Duodenal mucosa (tissue), 2 donors: ENCODE measurements around the gene TBKBP1.

Experiments used
- H3K27ac ChIP-seq: one replicate; pipeline ENCODE4 v1.7.0; 2013; ENCODE audit warnings: low read depth, low read length
- H3K27me3 ChIP-seq, 2 donors: one replicate each; pipeline ENCODE4 v1.7.0; 2013; ENCODE audit warnings: low read length in 2 of 2, control low read depth in 1 of 2; ENCODE audit not compliant: insufficient read depth in 2 of 2, control insufficient read depth in 1 of 2
- H3K36me3 ChIP-seq, 2 donors: one replicate each; pipeline ENCODE4 v1.7.0; 2013; ENCODE audit warnings: low read length in 2 of 2, control low read depth in 1 of 2; ENCODE audit not compliant: insufficient read depth in 2 of 2, control insufficient read depth in 1 of 2
- H3K4me1 ChIP-seq, 2 donors: one replicate each; pipeline ENCODE4 v1.7.0; 2013; ENCODE audit warnings: low read length in 2 of 2, control low read depth in 1 of 2; ENCODE audit not compliant: insufficient read depth in 2 of 2, control insufficient read depth in 1 of 2
- H3K4me3 ChIP-seq, 2 donors: one replicate each; pipeline ENCODE4 v1.7.0; 2013; ENCODE audit warnings: low read length in 2 of 2, low read depth in 1 of 2
- H3K9ac ChIP-seq, 2 donors: one replicate each; pipeline ENCODE4 v1.7.0; 2013; ENCODE audit warnings: low read length in 2 of 2, low read depth in 1 of 2
- H3K9me3 ChIP-seq, 2 donors: one replicate each; pipeline ENCODE4 v1.7.0; 2013; ENCODE audit warnings: low read length in 2 of 2, control low read depth in 1 of 2; ENCODE audit not compliant: control insufficient read depth in 1 of 2

TBKBP1 gene

GRCh38 chr17:47705536-47706530, 11.9 kb downstream of the TBKBP1 start:
- H3K9ac ChIP-seq = no peak overlapping the region
- H3K4me1 ChIP-seq = peaks cover 18 to 29% of the 10 kb centered on the region in 2 donors
- H3K4me3 ChIP-seq = no peak overlapping the region
- H3K27me3 ChIP-seq = no peaks in the 10 kb centered on the region
- no peak overlapping the region for H3K27ac ChIP-seq
- no peaks in the 10 kb centered on the region for H3K36me3 ChIP-seq
- no peaks in the 10 kb centered on the region for H3K9me3 ChIP-seq

- H3K9ac ChIP-seq = no peak overlapping the region
- no peaks in the 10 kb centered on the region for H3K27me3 ChIP-seq
- H3K9me3 ChIP-seq = no peaks in the 10 kb centered on the region
- no peaks in the 10 kb centered on the region for H3K36me3 ChIP-seq
- H3K4me1 ChIP-seq = peaks cover 18 to 29% of the 10 kb centered on the region in 2 donors
- H3K27ac ChIP-seq = no peak overlapping the region
- H3K4me3 ChIP-seq = no peak overlapping the region
Observed at GRCh38 chr17:47707056-47707804, 13.3 kb downstream of the TBKBP1 start.

GRCh38 chr17:47707884-47708283, 13.9 kb downstream of the TBKBP1 start:
- H3K4me3 ChIP-seq = no peak overlapping the region
- no peak overlapping the region for H3K27ac ChIP-seq
- H3K4me1 ChIP-seq = peaks cover 18 to 29% of the 10 kb centered on the region in 2 donors
- no peaks in the 10 kb centered on the region for H3K9me3 ChIP-seq
- H3K27me3 ChIP-seq = no peaks in the 10 kb centered on the region
- H3K9ac ChIP-seq = no peak overlapping the region
- H3K36me3 ChIP-seq = no peaks in the 10 kb centered on the region

- Histone ChIP-seq H3K36me3 (no peaks in the 10 kb centered on the region), H3K9ac (no peak overlapping the region), H3K9me3 (no peaks in the 10 kb centered on the region), H3K4me3 (no peak overlapping the region), H3K4me1 (peaks cover 18 to 29% of the 10 kb centered on the region in 2 donors), H3K27ac (no peak overlapping the region), H3K27me3 (peaks cover 0 to 3% of the 10 kb centered on the region in 2 donors)
Observed at GRCh38 chr17:47708312-47708863, 14.4 kb downstream of the TBKBP1 start.

- Histone ChIP-seq H3K27me3 (peaks cover 0 to 8% of the 10 kb centered on the region in 2 donors), H3K4me1 (peaks cover 18 to 29% of the 10 kb centered on the region in 2 donors), H3K4me3 (no peak overlapping the region), H3K27ac (no peak overlapping the region), H3K36me3 (no peaks in the 10 kb centered on the region), H3K9ac (no peak overlapping the region), H3K9me3 (no peaks in the 10 kb centered on the region)
Observed at GRCh38 chr17:47708864-47709541, 15.0 kb downstream of the TBKBP1 start.

GRCh38 chr17:47709594-47709993, 15.6 kb downstream of the TBKBP1 start:
- Histone ChIP-seq H3K27ac (no peak overlapping the region), H3K9me3 (no peaks in the 10 kb centered on the region), H3K9ac (no peak overlapping the region), H3K4me1 (peaks cover 18 to 29% of the 10 kb centered on the region in 2 donors), H3K36me3 (no peaks in the 10 kb centered on the region), H3K4me3 (no peak overlapping the region), H3K27me3 (peaks cover 0 to 8% of the 10 kb centered on the region in 2 donors)

- H3K36me3 ChIP-seq = no peaks in the 10 kb centered on the region
- peaks cover 0 to 8% of the 10 kb centered on the region in 2 donors for H3K27me3 ChIP-seq
- H3K4me3 ChIP-seq = no peak overlapping the region
- H3K4me1 ChIP-seq = peaks cover 14 to 15% of the 10 kb centered on the region in 2 donors
- H3K9ac ChIP-seq = no peak overlapping the region
- no peaks in the 10 kb centered on the region for H3K9me3 ChIP-seq
- H3K27ac ChIP-seq = no peak overlapping the region
Observed at GRCh38 chr17:47711366-47712099, 17.6 kb downstream of the TBKBP1 start.

- peaks cover 0 to 8% of the 10 kb centered on the region in 2 donors for H3K27me3 ChIP-seq
- peaks cover 6% of the 10 kb centered on the region in 2 donors for H3K4me1 ChIP-seq
- no peak overlapping the region for H3K4me3 ChIP-seq
- H3K27ac ChIP-seq = no peak overlapping the region
- H3K36me3 ChIP-seq = no peaks in the 10 kb centered on the region
- no peaks in the 10 kb centered on the region for H3K9me3 ChIP-seq
- no peak overlapping the region for H3K9ac ChIP-seq
Observed at GRCh38 chr17:47712330-47713023, 18.5 kb downstream of the TBKBP1 start.
